ENCODE data around the gene FAR2. TPM values are rescaled to one million over a fixed set of nuclear protein-coding genes. Genes with fewer than 3 reads are reported as not detected.

Gene FAR2
- total and polyA plus RNA-seq, 2 of the 13 experiments (the other 11 are each of a cell fraction or from before 2014, with no cell fraction given): not detected

GRCh38 chr12:29201296-29201695, 52.2 kb downstream of the FAR2 start:
- ChIA-PET POLR2A (no interaction called here), CTCF (ENCODE audit: low intra/inter-chr PET ratio, low total read pairs) (no interaction called here)
- Histone ChIP-seq H3K79me2 (ENCODE audit: insufficient read depth, low read length) (no peaks in the 10 kb centered on the region), H2AFZ (ENCODE audit: low read length) (no peak overlapping the region), H3K9ac (ENCODE audit: insufficient read depth, low read depth, low read length) (no peak overlapping the region), H3K27me3 (ENCODE audit: control insufficient read depth in 1 of 2, insufficient read depth in 2 of 2, low read length in 2 of 2) (no peaks in the 10 kb centered on the region; a peak in 1 of 5 replicates), H3K4me2 (ENCODE audit: low read depth, low read length) (no peak overlapping the region), H3K9me3 (ENCODE audit: low read length) (no peaks in the 10 kb centered on the region), H3K4me1 (ENCODE audit: insufficient read depth, low read length) (no peaks in the 10 kb centered on the region), H3K4me3 (replicated peaks in 1 of 3; ENCODE audit: insufficient read depth in 1 of 3, low read depth in 2 of 3, low read length in 3 of 3) (no peak overlapping the region), H3K36me3 (replicated peaks in 1 of 2; ENCODE audit: control insufficient read depth in 1 of 2, insufficient read depth in 2 of 2, low read length in 2 of 2) (no peaks in the 10 kb centered on the region), H4K20me1 (ENCODE audit: insufficient read depth, low read length) (no peaks in the 10 kb centered on the region), H3K27ac (ENCODE audit: extremely low read length, insufficient read depth, low read length) (no peak overlapping the region)
- WGBS (ENCODE audit: low lambda C conversion rate): 15% methylated on average over 3 of the region's 3 CpGs
- DNase-seq (ENCODE audit: low spot score): no peak
- in situ Hi-C loops (cut with HindIII; ENCODE audit: extremely low pct_ligation_motif_present, low pct_unique_long_range_greater_than_20kb) (no loop called here), intact Hi-C loops (cut with micrococcal nuclease; ENCODE audit: unreplicated experiment) (no loop called here)
- FAIRE-seq: no peak
- TF ChIP-seq, protein P1, sequence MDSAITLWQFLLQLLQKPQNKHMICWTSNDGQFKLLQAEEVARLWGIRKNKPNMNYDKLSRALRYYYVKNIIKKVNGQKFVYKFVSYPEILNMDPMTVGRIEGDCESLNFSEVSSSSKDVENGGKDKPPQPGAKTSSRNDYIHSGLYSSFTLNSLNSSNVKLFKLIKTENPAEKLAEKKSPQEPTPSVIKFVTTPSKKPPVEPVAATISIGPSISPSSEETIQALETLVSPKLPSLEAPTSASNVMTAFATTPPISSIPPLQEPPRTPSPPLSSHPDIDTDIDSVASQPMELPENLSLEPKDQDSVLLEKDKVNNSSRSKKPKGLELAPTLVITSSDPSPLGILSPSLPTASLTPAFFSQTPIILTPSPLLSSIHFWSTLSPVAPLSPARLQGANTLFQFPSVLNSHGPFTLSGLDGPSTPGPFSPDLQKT (CRISPR knock-in tag; IDR thresholded peaks at IDR 0.05; ENCODE audit: borderline replicate concordance): no peak
- TF ChIP-seq ETV5 (CRISPR knock-in tag; IDR thresholded peaks at IDR 0.05; ENCODE audit: borderline replicate concordance): no peak
- no peak for TF ChIP-seq SUZ12 (IDR thresholded peaks at IDR 0.05; ENCODE audit: low read depth, low read length)
- BruUV-seq (replicated peaks): no TSS peak
- ATAC-seq: no peak

DNA sequence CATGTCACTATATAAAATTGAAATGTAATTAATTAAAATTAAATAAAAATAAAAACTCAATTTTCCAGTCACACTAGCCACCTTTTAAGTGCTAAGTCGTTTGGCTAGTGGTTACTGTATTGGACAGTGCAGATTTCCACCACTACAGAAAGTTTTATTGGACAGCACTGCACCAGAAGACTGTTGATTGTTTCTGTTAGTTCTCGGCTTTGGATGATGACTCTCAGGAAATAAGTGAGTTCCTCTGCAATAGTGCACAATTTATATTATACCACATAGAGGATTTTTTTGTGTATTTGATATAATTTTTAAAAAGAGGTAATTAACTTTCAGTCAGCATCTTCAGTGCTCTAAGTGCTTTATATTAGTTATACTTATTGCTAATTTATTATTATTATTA, 52.7 kb downstream of the FAR2 start:
- H3K36me3 ChIP-seq (replicated peaks in 1 of 2; ENCODE audit: control insufficient read depth in 1 of 2, insufficient read depth in 2 of 2, low read length in 2 of 2): no peaks in the 10 kb centered on the region
- intact Hi-C loops (cut with micrococcal nuclease; ENCODE audit: unreplicated experiment): no loop called here
- no peaks in the 10 kb centered on the region; a peak in 1 of 5 replicates for H3K27me3 ChIP-seq (ENCODE audit: control insufficient read depth in 1 of 2, insufficient read depth in 2 of 2, low read length in 2 of 2)
- 3% methylated on average over 2 of the region's 2 CpGs for WGBS (ENCODE audit: low lambda C conversion rate)
- no peaks in the 10 kb centered on the region for H3K4me1 ChIP-seq (ENCODE audit: insufficient read depth, low read length)
- CTCF ChIA-PET (ENCODE audit: low intra/inter-chr PET ratio, low total read pairs): no interaction called here
- no peaks in the 10 kb centered on the region for H3K79me2 ChIP-seq (ENCODE audit: insufficient read depth, low read length)
- in situ Hi-C loops (cut with HindIII; ENCODE audit: extremely low pct_ligation_motif_present, low pct_unique_long_range_greater_than_20kb): no loop called here
- DNase-seq (ENCODE audit: low spot score) (no peak), ATAC-seq (no peak), FAIRE-seq (no peak)
- H2AFZ ChIP-seq (ENCODE audit: low read length): no peak overlapping the region
- no TSS peak for BruUV-seq (replicated peaks)
- no peaks in the 10 kb centered on the region for H3K9me3 ChIP-seq (ENCODE audit: low read length)
- H4K20me1 ChIP-seq (ENCODE audit: insufficient read depth, low read length): no peaks in the 10 kb centered on the region
- no peak overlapping the region for H3K4me3 ChIP-seq (replicated peaks in 1 of 3; ENCODE audit: insufficient read depth in 1 of 3, low read depth in 2 of 3, low read length in 3 of 3)
- no peak overlapping the region for H3K27ac ChIP-seq (ENCODE audit: extremely low read length, insufficient read depth, low read length)
- TF ChIP-seq MBNL3 (CRISPR knock-in tag; conservative IDR thresholded peaks at IDR 0.05) (no peak), IRF2 (CRISPR knock-in tag; IDR thresholded peaks at IDR 0.05) (no peak), TMF1 (CRISPR knock-in tag; IDR thresholded peaks at IDR 0.05; ENCODE audit: low read depth) (no peak)
- H3K4me2 ChIP-seq (ENCODE audit: low read depth, low read length): no peak overlapping the region
- no peak overlapping the region for H3K9ac ChIP-seq (ENCODE audit: insufficient read depth, low read depth, low read length)
- POLR2A ChIA-PET: no interaction called here
